A549 (cell line): ENCODE results near the gene LDLRAD4. TPM values are rescaled to one million over a fixed set of nuclear protein-coding genes. Genes with fewer than 3 reads are reported as not detected.

Experiments used
- ATAC-seq, 2 experiments: fragments of 200-7000 bp in 1 of 2; fragments of >200 bp in 1 of 2; cut with Nextera tagmentation in 1 of 2; cut with Tn5 transposase in 1 of 2; 3 replicates each; pipeline versions ENCODE4 v1.8.0 to v1.9.1; 2018 to 2020; ENCODE audit warnings: mild to moderate bottlenecking in 1 of 2, moderate library complexity in 1 of 2
- CTCF ChIA-PET: fragments of 300-600 bp; sonication (Branson Sonifier 250); formaldehyde crosslinking; extraction: SDS; loops from one replicate; lab custom pipeline; 2021; ENCODE audit warnings: antibody characterized with exemption, inconsistent platforms; lab: Yijun Ruan, JAX
- POLR2A ChIA-PET: fragments of 350-600 bp; formaldehyde crosslinking; extraction: SDS; loops from one replicate; lab custom pipeline; 2021; ENCODE audit warnings: antibody characterized with exemption, inconsistent platforms; lab: Yijun Ruan, JAX
- DNase-seq, 2 experiments: peaks; one replicate each; pipeline versions ENCODE4 v3.0.0 to v3.0.0-alpha.2; 2011 to 2016; ENCODE audit warnings: low read depth in 1 of 2, low spot score in 1 of 2
- FAIRE-seq: peaks from 2 replicates; lab custom pipeline; 2011; peaks lifted over from hg19 to GRCh38; lab: Jason Lieb, UNC
- H3K27ac ChIP-seq, 2 experiments: fragments of >200 bp; sonication (Bioruptor Twin); formaldehyde crosslinking; 3 replicates each; pipeline ENCODE4 v1.5.1; 2016 to 2017
- H3K4me1 ChIP-seq: fragments of >200 bp; sonication (Bioruptor Twin); formaldehyde crosslinking; 3 replicates; pipeline ENCODE4 v1.6.1; 2016
- H3K4me2 ChIP-seq: fragments of >200 bp; sonication (Bioruptor Twin); formaldehyde crosslinking; 3 replicates; pipeline ENCODE4 v1.6.1; 2016
- H3K4me3 ChIP-seq: fragments of >200 bp; sonication (Bioruptor Twin); formaldehyde crosslinking; 3 replicates; pipeline ENCODE4 v1.5.1; 2016
- H3K9me3 ChIP-seq: fragments of >200 bp; sonication (Bioruptor Twin); formaldehyde crosslinking; 3 replicates; pipeline ENCODE4 v1.6.1; 2016
- ATOH8 ChIP-seq: fragments of 250-450 bp; sonication (Bioruptor Pico); IDR thresholded peaks from 2 replicates; pipeline ENCODE4 v1.5.0; 2020; ENCODE audit warnings: low read depth, mild to moderate bottlenecking, moderate library complexity
- BCL3 ChIP-seq: fragments of >200 bp; sonication (Bioruptor Twin); formaldehyde crosslinking; IDR thresholded peaks from 3 replicates; pipeline ENCODE4 v1.6.1; 2016
- BHLHE40 ChIP-seq: IDR thresholded peaks from 2 replicates; pipeline ENCODE4 v1.6.1; 2012; ENCODE audit warnings: low read depth, low read length, inconsistent platforms
- CBX8 ChIP-seq: fragments of 200-600 bp; sonication (generic); IDR thresholded peaks from 2 replicates; pipeline ENCODE4 v1.6.1; 2016
- CHD2 ChIP-seq: fragments of 150-350 bp; IDR thresholded peaks from 2 replicates; pipeline ENCODE4 v1.6.1; 2014; ENCODE audit warnings: low read length; ENCODE audit not compliant: partially characterized antibody
- CTCF ChIP-seq: fragments of >200 bp; sonication (Bioruptor Twin); formaldehyde crosslinking; IDR thresholded peaks from 3 replicates; pipeline ENCODE4 v1.5.1; 2016
- E2F6 ChIP-seq: IDR thresholded peaks from 2 replicates; pipeline ENCODE4 v1.6.1; 2012; ENCODE audit warnings: low read depth, borderline replicate concordance
- EHMT2 ChIP-seq: fragments of 200-600 bp; sonication (generic); IDR thresholded peaks from 2 replicates; pipeline ENCODE4 v1.6.1; 2016; ENCODE audit warnings: antibody characterized with exemption, low read depth, mild to moderate bottlenecking, moderate library complexity
- EP300 ChIP-seq, 2 experiments: fragments of >200 bp; sonication (Bioruptor Twin); formaldehyde crosslinking; IDR thresholded peaks; 2 replicates in 1 of 2; 3 replicates in 1 of 2; pipeline ENCODE4 v1.6.1; 2016 to 2017
- FOSL2 ChIP-seq, 2 experiments: fragments of 450-650 bp in 1 of 2; fragments of >200 bp in 1 of 2; sonication (Bioruptor Twin) in 1 of 2; formaldehyde crosslinking; IDR thresholded peaks; 2 replicates each; pipeline versions ENCODE4 v1.5.0 to v1.6.1; 2016 to 2020; ENCODE audit warnings: mild to moderate bottlenecking in 1 of 2, moderate library complexity in 1 of 2
- HES2 ChIP-seq: fragments of >200 bp; sonication (Bioruptor Twin); formaldehyde crosslinking; IDR thresholded peaks from 2 replicates; pipeline ENCODE4 v1.6.1; 2016
- HMGXB4 ChIP-seq: fragments of 250-450 bp; sonication (Bioruptor Pico); IDR thresholded peaks from 2 replicates; pipeline ENCODE4 v1.5.0; 2021; ENCODE audit warnings: mild to moderate bottlenecking, moderate library complexity, borderline replicate concordance
- HOXB5 ChIP-seq: fragments of 250-450 bp; sonication (Bioruptor Pico); IDR thresholded peaks from 2 replicates; pipeline ENCODE4 v1.5.0; 2020; ENCODE audit warnings: mild to moderate bottlenecking, moderate library complexity
- KDM5A ChIP-seq: fragments of 200-600 bp; sonication (generic); IDR thresholded peaks from 2 replicates; pipeline ENCODE4 v1.6.1; 2016; ENCODE audit warnings: antibody characterized with exemption, mild to moderate bottlenecking
- MAFK ChIP-seq: fragments of 450-650 bp; IDR thresholded peaks from 2 replicates; pipeline ENCODE4 v1.6.1; 2014; ENCODE audit not compliant: partially characterized antibody
- MAZ ChIP-seq: fragments of 150-350 bp; IDR thresholded peaks from 2 replicates; pipeline ENCODE4 v1.6.1; 2014; ENCODE audit warnings: antibody characterized with exemption, low read depth, low read length, borderline replicate concordance
- PHF8 ChIP-seq: fragments of 200-600 bp; sonication (generic); IDR thresholded peaks from 2 replicates; pipeline ENCODE4 v1.6.1; 2016; ENCODE audit warnings: low read depth, mild to moderate bottlenecking, antibody characterized with exemption, moderate library complexity, borderline replicate concordance
- RFX5 ChIP-seq: fragments of 450-650 bp; IDR thresholded peaks from 2 replicates; pipeline ENCODE4 v1.7.1; 2014; ENCODE audit warnings: antibody characterized with exemption, mild to moderate bottlenecking, moderate library complexity
- TFCP2L1 ChIP-seq: fragments of 250-450 bp; sonication (Bioruptor Pico); IDR thresholded peaks from 2 replicates; pipeline ENCODE4 v1.5.0; 2021; ENCODE audit warnings: mild to moderate bottlenecking
- TP53 ChIP-seq: fragments of 250-450 bp; sonication (Bioruptor Pico); IDR thresholded peaks from 2 replicates; pipeline ENCODE4 v1.5.0; 2021; ENCODE audit warnings: mild to moderate bottlenecking, moderate library complexity
- ZNF302 ChIP-seq: fragments of 250-450 bp; sonication (Bioruptor Pico); IDR thresholded peaks from 2 replicates; pipeline ENCODE4 v1.9.0; 2021; ENCODE audit warnings: inconsistent platforms, mild to moderate bottlenecking, moderate library complexity
- WGBS: methylation state at CpG from one replicate; pipeline ENCODE4 v1.1.6; 2017; ENCODE audit errors: missing lambda C conversion rate; 5-methylcytosine and 5-hydroxymethylcytosine counted together
- polyA plus RNA-seq, 4 experiments: library from polyadenylated mRNA; depleted of rRNA in 3 of 4; stranded (reverse); fragments of >200 nt; fragmentation: RNase III in 1 of 4; extraction: RNeasy Plus Mini Kit Qiagen cat#74134 plus additional on column Dnase treatment in 1 of 4; gene quantifications; 2 replicates in 3 of 4; 3 replicates in 1 of 4; pipeline ENCODE4 v1.2.3, GENCODE V29; 2011 to 2017

LDLRAD4 gene
- polyA plus RNA-seq, 2 of the 4 experiments (the other 2 are of a cell fraction), result 5.2 to 7.6 TPM

- CTCF ChIA-PET, result interaction anchor here (1.2 kb wide), 1 partner anchor 11 kb away, joined by 6 read pairs; no protein-coding TSS in a partner anchor
- WGBS, result 67% methylated on average over 9 of the region's 10 CpGs
Measured at GRCh38 chr18:13640266-13640860, 421.8 kb downstream of the LDLRAD4 start.

GRCh38 chr18:13641551-13642439 is 423.2 kb downstream of the LDLRAD4 start:
- DNase-seq, result no peak
- no peak overlapping the region for H3K4me2 ChIP-seq
- TF ChIP-seq FOSL2 (IDR thresholded peaks at IDR 0.05), result no peak
- no peak for TF ChIP-seq FOSL2 (CRISPR knock-in tag; IDR thresholded peaks at IDR 0.05)
- TF ChIP-seq EHMT2, result no peak
- TF ChIP-seq ATOH8 (CRISPR knock-in tag), result no peak
- TF ChIP-seq EP300 (IDR thresholded peaks at IDR 0.05), result no peak
- no peak for TF ChIP-seq CBX8
- TF ChIP-seq, all 56 proteins: peak for 0
- Histone ChIP-seq H3K27ac (no peak overlapping the region), H3K9me3 (no peaks in the 10 kb centered on the region), H3K4me3 (no peak overlapping the region), H3K4me1 (no peaks in the 10 kb centered on the region)
- FAIRE-seq (no peak), ATAC-seq (no peak)
- POLR2A ChIA-PET, result no interaction called here
- CTCF ChIA-PET, result no interaction called here
- WGBS, result 90% methylated on average over 56 of the region's 84 CpGs

More at GRCh38 chr18:13640266-13640860, 421.8 kb downstream of the LDLRAD4 start:
- no peak for ATAC-seq
- POLR2A ChIA-PET, result no interaction called here
- no peak overlapping the region for H3K4me2 ChIP-seq
- H3K9me3 ChIP-seq, result no peaks in the 10 kb centered on the region
- DNase-seq, result no peak
- FAIRE-seq, result no peak
- no peaks in the 10 kb centered on the region for H3K4me1 ChIP-seq
- no peak for TF ChIP-seq E2F6
- no peak for TF ChIP-seq MAZ
- H3K27ac ChIP-seq, result no peak overlapping the region
- H3K4me3 ChIP-seq, result no peak overlapping the region

- Histone ChIP-seq H3K27ac (no peak overlapping the region), H3K4me1 (no peaks in the 10 kb centered on the region)
Measured at GRCh38 chr18:13642440-13642827, 423.9 kb downstream of the LDLRAD4 start.

More at GRCh38 chr18:13642440-13642827, 423.9 kb downstream of the LDLRAD4 start:
- ChIA-PET CTCF (no interaction called here), POLR2A (no interaction called here)
- no peak for TF ChIP-seq KDM5A
- no peak for TF ChIP-seq BCL3
- no peak for TF ChIP-seq PHF8
- no peak for TF ChIP-seq MAFK
- no peak for TF ChIP-seq CHD2
- TF ChIP-seq E2F6, result no peak
- no peak for TF ChIP-seq HOXB5 (CRISPR knock-in tag)
- no peak for TF ChIP-seq BHLHE40
- TF ChIP-seq EHMT2, result no peak
- TF ChIP-seq HES2, result no peak
- no peak for TF ChIP-seq RFX5
- TF ChIP-seq ZNF302 (CRISPR knock-in tag), result no peak
- TF ChIP-seq CTCF, result no peak
- no peak for TF ChIP-seq EP300 (IDR thresholded peaks at IDR 0.05)
- no peak for TF ChIP-seq HMGXB4 (CRISPR knock-in tag)
- no peak for TF ChIP-seq CBX8
- TF ChIP-seq TFCP2L1 (CRISPR knock-in tag), result no peak
- no peak for TF ChIP-seq TP53 (CRISPR knock-in tag)
- H3K9me3 ChIP-seq, result no peaks in the 10 kb centered on the region
- no peak for DNase-seq
- no peak overlapping the region for H3K4me3 ChIP-seq
- ATAC-seq, result no peak
- no peak for FAIRE-seq
- WGBS, result 86% methylated on average over 14 of the region's 15 CpGs
- H3K4me2 ChIP-seq, result no peak overlapping the region
